HepG2 (cell line): ENCODE results near the gene HEXIM1. TPM values are rescaled to one million over a fixed set of nuclear protein-coding genes. Genes with fewer than 3 reads are reported as not detected.
A peak's percentile ranks its signal among the peaks of the same experiment; 100 is the strongest.

Source experiments
- AGO2 ChIP-seq: fragments of 200-400 bp; formaldehyde crosslinking; optimal IDR thresholded peaks from 2 replicates; pipeline ENCODE3; 2017; ENCODE audit warnings: mild to moderate bottlenecking, low read depth, low read length, moderate library complexity
- ARHGAP35 ChIP-seq: sonication (generic); formaldehyde crosslinking; IDR thresholded peaks from 2 replicates; pipeline ENCODE4 v1.9.0; 2022; ENCODE audit warnings: mild to moderate bottlenecking, inconsistent platforms, moderate library complexity, missing genetic modification reagents, borderline replicate concordance
- ATF7-NPFF ChIP-seq: sonication (generic); formaldehyde crosslinking; IDR thresholded peaks from 2 replicates; pipeline ENCODE4 v1.8.1; 2023; ENCODE audit warnings: mild to moderate bottlenecking, low read depth, missing genetic modification reagents, moderate library complexity
- FOXK1 ChIP-seq: sonication (generic); formaldehyde crosslinking; IDR thresholded peaks from 2 replicates; pipeline ENCODE4 v1.4.0; 2020; ENCODE audit warnings: low read depth, missing genetic modification reagents, borderline replicate concordance
- GATAD2A ChIP-seq: IDR thresholded peaks from 2 replicates; pipeline ENCODE4 v1.6.1; 2016
- HNRNPUL1 ChIP-seq: fragments of 200-400 bp; formaldehyde crosslinking; IDR thresholded peaks from 2 replicates; pipeline ENCODE4 v1.6.1; 2017; ENCODE audit warnings: low read depth, mild to moderate bottlenecking, low read length, moderate library complexity
- MEIS2 ChIP-seq: sonication (generic); formaldehyde crosslinking; IDR thresholded peaks from 2 replicates; pipeline ENCODE4 v1.9.0; 2021; ENCODE audit warnings: mild to moderate bottlenecking, missing genetic modification reagents
- PHF21A ChIP-seq: sonication (generic); formaldehyde crosslinking; IDR thresholded peaks from 2 replicates; pipeline ENCODE4 v1.5.0; 2020; ENCODE audit warnings: mild to moderate bottlenecking, missing genetic modification reagents
- PITX1 ChIP-seq: sonication (generic); formaldehyde crosslinking; IDR thresholded peaks from 2 replicates; pipeline ENCODE4 v1.5.1; 2020; ENCODE audit warnings: mild to moderate bottlenecking, missing genetic modification reagents
- RORA ChIP-seq: sonication (generic); formaldehyde crosslinking; IDR thresholded peaks from 2 replicates; pipeline ENCODE4 v1.5.0; 2020; ENCODE audit warnings: mild to moderate bottlenecking, missing genetic modification reagents, moderate library complexity
- SALL2 ChIP-seq: sonication (generic); formaldehyde crosslinking; IDR thresholded peaks from 2 replicates; pipeline ENCODE4 v1.8.1; 2023; ENCODE audit warnings: mild to moderate bottlenecking, missing genetic modification reagents, inconsistent platforms
- SP4 ChIP-seq: sonication (generic); formaldehyde crosslinking; IDR thresholded peaks from 2 replicates; pipeline ENCODE4 v1.8.1; 2023; ENCODE audit warnings: mild to moderate bottlenecking, missing genetic modification reagents
- ZFP82 ChIP-seq: sonication (generic); formaldehyde crosslinking; IDR thresholded peaks from 2 replicates; pipeline ENCODE4 v1.5.1; 2020; ENCODE audit warnings: mild to moderate bottlenecking, missing genetic modification reagents, borderline replicate concordance
- ZNF773 ChIP-seq: sonication (generic); formaldehyde crosslinking; IDR thresholded peaks from 2 replicates; pipeline ENCODE4 v1.4.0; 2020; ENCODE audit warnings: missing genetic modification reagents, borderline replicate concordance
- ZSCAN22 ChIP-seq: sonication (generic); formaldehyde crosslinking; IDR thresholded peaks from 2 replicates; pipeline ENCODE4 v1.4.0; 2020; ENCODE audit warnings: mild to moderate bottlenecking, missing genetic modification reagents
- polyA plus RNA-seq, 8 experiments: library from polyadenylated mRNA; depleted of rRNA in 3 of 8; stranded (reverse) in 7 of 8; unstranded in 1 of 8; fragments of >200 nt; fragmentation: Illumina TruSeq in 4 of 8; extraction: Trizol in 4 of 8; gene quantifications; 2 replicates each; pipeline versions ENCODE4 v1.2.1 to v1.2.3, GENCODE V29; 2011 to 2016; ENCODE audit warnings: low read depth in 4 of 8, missing spikeins in 1 of 8, mixed read lengths in 1 of 8; ENCODE audit not compliant: insufficient read depth in 1 of 8
- total RNA-seq, 5 experiments: library from RNA; depleted of rRNA; stranded (reverse); fragments of >200 nt; fragmentation: Illumina TruSeq; extraction: Trizol; gene quantifications; 2 replicates each; pipeline ENCODE4 v1.2.3, GENCODE V29; 2016; ENCODE audit warnings: low read depth in 1 of 5
- TF ChIP-seq, protein P1 (sequence below): sonication (generic); formaldehyde crosslinking; IDR thresholded peaks from 2 replicates; pipeline ENCODE4 v1.5.1; 2020; ENCODE audit warnings: mild to moderate bottlenecking, missing genetic modification reagents, borderline replicate concordance
- TF ChIP-seq, protein P2 (sequence below): sonication (generic); formaldehyde crosslinking; IDR thresholded peaks from 2 replicates; pipeline ENCODE4; 2020; ENCODE audit warnings: missing genetic modification reagents, mild to moderate bottlenecking, borderline replicate concordance
- TF ChIP-seq, protein P3 (sequence below): sonication (generic); formaldehyde crosslinking; IDR thresholded peaks from 2 replicates; pipeline ENCODE4 v1.4.0; 2020; ENCODE audit warnings: low read depth, mild to moderate bottlenecking, missing genetic modification reagents
- TF ChIP-seq, protein P4 (sequence below): sonication (generic); formaldehyde crosslinking; IDR thresholded peaks from 2 replicates; pipeline ENCODE4 v1.4.0; 2020; ENCODE audit warnings: mild to moderate bottlenecking, missing genetic modification reagents

HEXIM1 gene
- total and polyA plus RNA-seq, 2 of the 13 experiments (the other 11 are each of a cell fraction or from before 2014, with no cell fraction given): 10.5 to 16.6 TPM

DNA sequence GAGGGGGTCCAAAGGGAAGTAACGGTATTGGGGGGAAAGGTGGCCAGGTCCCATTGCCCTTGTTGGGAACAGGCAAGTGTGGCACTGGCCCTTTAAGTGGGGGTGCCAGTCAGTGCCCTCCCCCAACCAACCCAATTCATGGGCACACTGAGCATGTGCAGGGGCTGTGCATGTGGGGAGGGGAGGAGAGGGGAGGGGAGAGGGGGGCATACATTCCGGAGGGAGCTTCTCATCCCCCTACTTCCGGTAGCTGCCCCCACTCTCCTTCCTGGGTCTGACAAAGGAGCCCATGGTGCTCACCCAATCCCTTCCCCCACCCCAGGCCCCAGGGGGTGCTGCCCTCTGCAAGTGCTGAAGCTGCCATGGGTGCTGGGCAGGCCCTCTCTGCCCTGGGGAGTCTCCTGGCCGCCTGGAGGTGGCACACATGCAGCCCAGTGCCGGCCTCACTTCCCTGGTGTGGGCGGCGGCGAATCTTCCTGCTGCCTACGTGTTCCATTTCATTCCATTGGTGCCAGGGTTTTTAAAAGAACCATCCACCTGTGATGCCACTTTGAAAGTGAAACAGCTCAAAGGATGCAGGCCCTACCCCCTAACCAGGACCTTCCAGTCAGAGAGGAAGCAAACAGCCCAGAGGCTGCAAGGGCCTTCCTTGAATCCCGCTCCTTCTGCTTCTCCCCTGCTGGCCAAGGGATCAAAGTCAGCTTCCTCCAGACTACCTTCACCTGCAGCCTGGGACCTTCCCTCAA, 24.4 kb downstream of the HEXIM1 start (continued):
- TF ChIP-seq, protein P1, sequence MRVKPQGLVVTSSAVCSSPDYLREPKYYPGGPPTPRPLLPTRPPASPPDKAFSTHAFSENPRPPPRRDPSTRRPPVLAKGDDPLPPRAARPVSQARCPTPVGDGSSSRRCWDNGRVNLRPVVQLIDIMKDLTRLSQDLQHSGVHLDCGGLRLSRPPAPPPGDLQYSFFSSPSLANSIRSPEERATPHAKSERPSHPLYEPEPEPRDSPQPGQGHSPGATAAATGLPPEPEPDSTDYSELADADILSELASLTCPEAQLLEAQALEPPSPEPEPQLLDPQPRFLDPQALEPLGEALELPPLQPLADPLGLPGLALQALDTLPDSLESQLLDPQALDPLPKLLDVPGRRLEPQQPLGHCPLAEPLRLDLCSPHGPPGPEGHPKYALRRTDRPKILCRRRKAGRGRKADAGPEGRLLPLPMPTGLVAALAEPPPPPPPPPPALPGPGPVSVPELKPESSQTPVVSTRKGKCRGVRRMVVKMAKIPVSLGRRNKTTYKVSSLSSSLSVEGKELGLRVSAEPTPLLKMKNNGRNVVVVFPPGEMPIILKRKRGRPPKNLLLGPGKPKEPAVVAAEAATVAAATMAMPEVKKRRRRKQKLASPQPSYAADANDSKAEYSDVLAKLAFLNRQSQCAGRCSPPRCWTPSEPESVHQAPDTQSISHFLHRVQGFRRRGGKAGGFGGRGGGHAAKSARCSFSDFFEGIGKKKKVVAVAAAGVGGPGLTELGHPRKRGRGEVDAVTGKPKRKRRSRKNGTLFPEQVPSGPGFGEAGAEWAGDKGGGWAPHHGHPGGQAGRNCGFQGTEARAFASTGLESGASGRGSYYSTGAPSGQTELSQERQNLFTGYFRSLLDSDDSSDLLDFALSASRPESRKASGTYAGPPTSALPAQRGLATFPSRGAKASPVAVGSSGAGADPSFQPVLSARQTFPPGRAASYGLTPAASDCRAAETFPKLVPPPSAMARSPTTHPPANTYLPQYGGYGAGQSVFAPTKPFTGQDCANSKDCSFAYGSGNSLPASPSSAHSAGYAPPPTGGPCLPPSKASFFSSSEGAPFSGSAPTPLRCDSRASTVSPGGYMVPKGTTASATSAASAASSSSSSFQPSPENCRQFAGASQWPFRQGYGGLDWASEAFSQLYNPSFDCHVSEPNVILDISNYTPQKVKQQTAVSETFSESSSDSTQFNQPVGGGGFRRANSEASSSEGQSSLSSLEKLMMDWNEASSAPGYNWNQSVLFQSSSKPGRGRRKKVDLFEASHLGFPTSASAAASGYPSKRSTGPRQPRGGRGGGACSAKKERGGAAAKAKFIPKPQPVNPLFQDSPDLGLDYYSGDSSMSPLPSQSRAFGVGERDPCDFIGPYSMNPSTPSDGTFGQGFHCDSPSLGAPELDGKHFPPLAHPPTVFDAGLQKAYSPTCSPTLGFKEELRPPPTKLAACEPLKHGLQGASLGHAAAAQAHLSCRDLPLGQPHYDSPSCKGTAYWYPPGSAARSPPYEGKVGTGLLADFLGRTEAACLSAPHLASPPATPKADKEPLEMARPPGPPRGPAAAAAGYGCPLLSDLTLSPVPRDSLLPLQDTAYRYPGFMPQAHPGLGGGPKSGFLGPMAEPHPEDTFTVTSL (CRISPR knock-in tag): no peak
- TF ChIP-seq ZSCAN22: peak; percentile 14; the same call in 1 of the 2 replicates
- TF ChIP-seq ZFP82: peak; percentile 67; the same call in 1 of the 2 replicates
- TF ChIP-seq, protein P2, sequence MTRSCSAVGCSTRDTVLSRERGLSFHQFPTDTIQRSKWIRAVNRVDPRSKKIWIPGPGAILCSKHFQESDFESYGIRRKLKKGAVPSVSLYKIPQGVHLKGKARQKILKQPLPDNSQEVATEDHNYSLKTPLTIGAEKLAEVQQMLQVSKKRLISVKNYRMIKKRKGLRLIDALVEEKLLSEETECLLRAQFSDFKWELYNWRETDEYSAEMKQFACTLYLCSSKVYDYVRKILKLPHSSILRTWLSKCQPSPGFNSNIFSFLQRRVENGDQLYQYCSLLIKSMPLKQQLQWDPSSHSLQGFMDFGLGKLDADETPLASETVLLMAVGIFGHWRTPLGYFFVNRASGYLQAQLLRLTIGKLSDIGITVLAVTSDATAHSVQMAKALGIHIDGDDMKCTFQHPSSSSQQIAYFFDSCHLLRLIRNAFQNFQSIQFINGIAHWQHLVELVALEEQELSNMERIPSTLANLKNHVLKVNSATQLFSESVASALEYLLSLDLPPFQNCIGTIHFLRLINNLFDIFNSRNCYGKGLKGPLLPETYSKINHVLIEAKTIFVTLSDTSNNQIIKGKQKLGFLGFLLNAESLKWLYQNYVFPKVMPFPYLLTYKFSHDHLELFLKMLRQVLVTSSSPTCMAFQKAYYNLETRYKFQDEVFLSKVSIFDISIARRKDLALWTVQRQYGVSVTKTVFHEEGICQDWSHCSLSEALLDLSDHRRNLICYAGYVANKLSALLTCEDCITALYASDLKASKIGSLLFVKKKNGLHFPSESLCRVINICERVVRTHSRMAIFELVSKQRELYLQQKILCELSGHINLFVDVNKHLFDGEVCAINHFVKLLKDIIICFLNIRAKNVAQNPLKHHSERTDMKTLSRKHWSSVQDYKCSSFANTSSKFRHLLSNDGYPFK (CRISPR knock-in tag): no peak
- TF ChIP-seq SALL2: peak; percentile 74; the same call in 1 of the 2 replicates
- TF ChIP-seq HNRNPUL1: no peak
- TF ChIP-seq, protein P3, sequence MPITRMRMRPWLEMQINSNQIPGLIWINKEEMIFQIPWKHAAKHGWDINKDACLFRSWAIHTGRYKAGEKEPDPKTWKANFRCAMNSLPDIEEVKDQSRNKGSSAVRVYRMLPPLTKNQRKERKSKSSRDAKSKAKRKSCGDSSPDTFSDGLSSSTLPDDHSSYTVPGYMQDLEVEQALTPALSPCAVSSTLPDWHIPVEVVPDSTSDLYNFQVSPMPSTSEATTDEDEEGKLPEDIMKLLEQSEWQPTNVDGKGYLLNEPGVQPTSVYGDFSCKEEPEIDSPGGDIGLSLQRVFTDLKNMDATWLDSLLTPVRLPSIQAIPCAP: no peak
- TF ChIP-seq, protein P4, sequence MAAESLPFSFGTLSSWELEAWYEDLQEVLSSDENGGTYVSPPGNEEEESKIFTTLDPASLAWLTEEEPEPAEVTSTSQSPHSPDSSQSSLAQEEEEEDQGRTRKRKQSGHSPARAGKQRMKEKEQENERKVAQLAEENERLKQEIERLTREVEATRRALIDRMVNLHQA (CRISPR knock-in tag): no peak
- peak; percentile 78; the same call in 1 of the 2 replicates for TF ChIP-seq FOXK1 (CRISPR knock-in tag)
- peak; percentile 82 for TF ChIP-seq GATAD2A (CRISPR knock-in tag)
- TF ChIP-seq RORA (CRISPR knock-in tag): no peak
- no peak for TF ChIP-seq ZNF773 (CRISPR knock-in tag)
- TF ChIP-seq SP4 (CRISPR knock-in tag): 0 out of 2 replicates have a peak, but pooled peaks have one; percentile 57
- peak; percentile 80; the same call in 1 of the 2 replicates for TF ChIP-seq MEIS2 (CRISPR knock-in tag)
- TF ChIP-seq ARHGAP35 (CRISPR knock-in tag): peak; percentile 60; the same call in 1 of the 2 replicates
- TF ChIP-seq AGO2: no peak
- TF ChIP-seq ATF7-NPFF (CRISPR knock-in tag): peak; percentile 86
- TF ChIP-seq PHF21A (CRISPR knock-in tag): peak; percentile 23; the same call in 1 of the 2 replicates
- peak; percentile 82 for TF ChIP-seq PITX1 (CRISPR knock-in tag)
